Pulmonary artery endothelial cell (primary cell): ENCODE measurements around the gene EIF4A3. TPM values are rescaled to one million over a fixed set of nuclear protein-coding genes. Genes with fewer than 3 reads are reported as not detected.
"Not testable (repeated sequence)": the region's sequence is repeated elsewhere in the genome, so short reads cannot be mapped to it uniquely, and the experiment has no call there.

Source experiments
- DNase-seq: peaks from one replicate; pipeline ENCODE4 v3.0.0-alpha.2; 2011; ENCODE audit warnings: low read depth, low spot score
- total RNA-seq: library from RNA; depleted of rRNA; stranded (reverse); fragments of >200 nt; gene quantifications from 2 replicates; pipeline ENCODE4 v1.2.3, GENCODE V29; 2014

The EIF4A3 gene
- total RNA-seq, 1 donor from 2014 or later, result 119 TPM

GRCh38 chr17:80173126-80173525, 26.2 kb upstream of the EIF4A3 start:
- no peak for DNase-seq

GRCh38 chr17:80171681-80172080, 24.8 kb upstream of the EIF4A3 start:
- DNase-seq, result no peak

- DNase-seq, result no peak
Observed at GRCh38 chr17:80169784-80170500, 23.0 kb upstream of the EIF4A3 start, which contains the start of gene CARD14. CARD14 (plus strand) TSS chr17:80170030; CDS start chr17:80181439, 11,409 bp downstream.

GRCh38 chr17:80169107-80169506, 22.2 kb upstream of the EIF4A3 start:
- DNase-seq, result no peak

- no peak for DNase-seq
Observed at GRCh38 chr17:80168371-80168770, 21.4 kb upstream of the EIF4A3 start.

- no peak for DNase-seq
Observed at GRCh38 chr17:80166446-80166845, 19.5 kb upstream of the EIF4A3 start.

GRCh38 chr17:80164185-80164584, 17.3 kb upstream of the EIF4A3 start:
- DNase-seq, result no peak

GRCh38 chr17:80163336-80163735, 16.4 kb upstream of the EIF4A3 start:
- DNase-seq, result no peak

- no peak for DNase-seq
Observed at GRCh38 chr17:80160536-80160935, 13.6 kb upstream of the EIF4A3 start.

- DNase-seq, result no peak
Observed at GRCh38 chr17:80158846-80159245, 11.9 kb upstream of the EIF4A3 start.

GRCh38 chr17:80155600-80155999, 8.7 kb upstream of the EIF4A3 start:
- not testable (repeated sequence) for DNase-seq

- DNase-seq, result no peak
Observed at GRCh38 chr17:80154166-80154565, 7.2 kb upstream of the EIF4A3 start.

GRCh38 chr17:80153004-80153403, 6.1 kb upstream of the EIF4A3 start:
- no peak for DNase-seq

- no peak for DNase-seq
Observed at GRCh38 chr17:80152081-80152702, 5.3 kb upstream of the EIF4A3 start.

- DNase-seq, result no peak
Observed at GRCh38 chr17:80151333-80151732, 4.4 kb upstream of the EIF4A3 start.

- no peak for DNase-seq
Observed at GRCh38 chr17:80146121-80147034, 550 bp downstream of the EIF4A3 start.

- no peak for DNase-seq
Observed at GRCh38 chr17:80145076-80146075, 1.6 kb downstream of the EIF4A3 start.

- DNase-seq, result no peak
Observed at GRCh38 chr17:80142929-80143328, 4.0 kb downstream of the EIF4A3 start.

GRCh38 chr17:80141463-80142165, 5.3 kb downstream of the EIF4A3 start:
- DNase-seq, result no peak

GRCh38 chr17:80138856-80139426, 8.0 kb downstream of the EIF4A3 start:
- DNase-seq, result no peak
